Measurements from ENCODE around the gene BMP8B.
"Not testable (repeated sequence)": the region's sequence is repeated elsewhere in the genome, so short reads cannot be mapped to it uniquely, and the experiment has no call there.

Gene BMP8B, protein sequence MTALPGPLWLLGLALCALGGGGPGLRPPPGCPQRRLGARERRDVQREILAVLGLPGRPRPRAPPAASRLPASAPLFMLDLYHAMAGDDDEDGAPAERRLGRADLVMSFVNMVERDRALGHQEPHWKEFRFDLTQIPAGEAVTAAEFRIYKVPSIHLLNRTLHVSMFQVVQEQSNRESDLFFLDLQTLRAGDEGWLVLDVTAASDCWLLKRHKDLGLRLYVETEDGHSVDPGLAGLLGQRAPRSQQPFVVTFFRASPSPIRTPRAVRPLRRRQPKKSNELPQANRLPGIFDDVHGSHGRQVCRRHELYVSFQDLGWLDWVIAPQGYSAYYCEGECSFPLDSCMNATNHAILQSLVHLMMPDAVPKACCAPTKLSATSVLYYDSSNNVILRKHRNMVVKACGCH

DNA sequence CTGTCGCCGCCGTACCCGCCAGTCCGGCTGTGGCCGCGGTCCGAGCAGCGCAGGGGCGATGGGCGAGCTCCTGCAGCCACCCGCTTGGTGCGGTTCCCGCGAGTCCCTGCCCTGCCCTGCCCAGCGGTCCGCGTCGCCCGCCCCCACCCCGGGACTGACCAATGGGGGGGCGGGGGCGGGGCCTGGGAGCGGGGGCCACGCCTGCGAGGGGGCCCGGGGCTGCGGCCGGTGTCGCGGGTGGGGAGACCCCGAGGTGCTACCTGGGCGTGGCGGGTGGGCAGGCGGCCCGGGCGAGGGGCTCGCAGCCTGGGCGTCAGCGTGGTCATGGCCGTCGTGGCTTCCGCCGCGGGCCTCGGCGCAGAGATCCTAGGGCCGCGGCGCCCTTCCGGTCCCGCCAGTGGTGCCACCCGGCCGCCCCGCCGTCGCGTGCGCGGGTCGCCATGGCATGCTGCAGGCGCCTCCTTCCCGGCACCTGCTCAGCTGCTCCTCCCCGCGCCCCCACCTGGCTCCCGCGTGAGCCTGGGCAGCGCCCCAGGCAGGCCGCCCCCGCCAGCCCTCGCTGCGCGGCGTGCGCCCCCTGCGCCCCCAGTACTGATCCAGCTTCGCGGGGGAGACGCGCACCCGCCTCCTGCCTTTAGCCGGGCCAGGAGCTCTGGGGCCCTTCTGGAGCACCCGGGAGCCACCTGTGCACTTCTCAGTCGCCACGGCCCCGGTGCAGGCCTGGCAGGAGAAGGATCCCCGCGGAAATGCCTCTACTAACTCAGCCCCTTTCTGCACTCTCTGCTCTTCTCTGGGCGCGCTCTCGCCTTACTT, at the start of gene BMP8B:
Gene BMP8B (minus strand): TSS at position 108 of the 813 bp plus-strand sequence. CDS start 380 bp downstream, outside the sequence.
- peak; percentile 58 to 75 for DNase-seq

- DNase-seq, result no peak
Observed at GRCh38 chr1:39836595-39837110, 48.0 kb upstream of the BMP8B start.

GRCh38 chr1:39835935-39836594, 47.4 kb upstream of the BMP8B start:
- no peak for DNase-seq

- DNase-seq, result no peak
Observed at GRCh38 chr1:39835110-39835509, 46.4 kb upstream of the BMP8B start.

DNA sequence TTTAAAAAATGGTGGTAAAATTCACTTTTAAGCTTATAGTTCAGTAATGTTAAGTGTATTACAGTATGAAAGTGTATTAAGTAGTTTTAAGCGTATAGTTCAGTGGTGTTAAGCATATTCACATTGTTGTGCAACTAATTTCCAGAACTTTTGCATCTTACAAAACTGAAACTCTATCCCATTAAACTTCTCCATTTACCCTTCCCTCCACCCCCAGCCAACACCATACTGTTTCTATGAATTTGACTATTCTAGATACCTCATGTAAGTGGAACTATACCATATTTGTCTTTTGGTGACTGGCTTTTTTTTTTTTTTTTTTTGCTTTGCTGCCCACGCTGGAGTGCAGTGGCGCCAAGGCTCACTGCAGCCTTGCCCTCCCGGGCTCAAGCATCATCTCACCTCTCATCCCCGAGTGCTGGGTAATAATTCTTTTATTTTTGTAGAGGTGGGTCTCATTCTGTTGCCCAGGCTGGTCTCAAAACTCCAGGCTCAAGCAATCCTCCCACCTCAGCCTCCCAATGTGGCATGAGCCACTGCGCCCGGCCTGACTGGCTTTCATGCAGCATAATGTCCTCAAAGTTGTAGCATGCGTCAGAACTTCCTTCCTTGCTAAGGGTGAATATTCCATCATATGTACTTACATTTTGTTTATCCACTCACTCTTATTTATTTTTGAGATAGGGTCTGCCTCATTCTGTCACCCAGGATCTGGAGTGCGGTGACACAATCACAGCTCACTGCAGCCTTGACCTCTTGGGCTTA, 45.1 kb upstream of the BMP8B start:
- no peak for DNase-seq

DNA sequence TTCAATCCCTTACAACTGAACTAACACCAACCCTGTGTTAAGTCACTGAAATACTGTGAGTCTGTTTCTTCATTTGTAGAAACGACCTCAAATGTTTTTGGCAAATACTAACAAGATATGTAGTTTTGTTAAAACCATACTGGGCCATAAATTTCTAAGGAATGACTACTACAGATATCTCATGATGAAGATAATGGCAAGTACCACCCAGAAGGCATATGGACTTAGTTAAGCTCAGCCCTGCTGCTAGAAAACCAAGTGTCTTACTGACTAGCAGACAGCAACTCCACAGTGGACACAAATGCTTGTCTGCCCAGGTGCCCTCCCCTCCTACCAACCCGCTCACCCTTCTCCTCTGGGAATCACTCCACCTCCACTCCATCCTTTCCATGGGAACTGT, 44.5 kb upstream of the BMP8B start:
- DNase-seq, result no peak

DNA sequence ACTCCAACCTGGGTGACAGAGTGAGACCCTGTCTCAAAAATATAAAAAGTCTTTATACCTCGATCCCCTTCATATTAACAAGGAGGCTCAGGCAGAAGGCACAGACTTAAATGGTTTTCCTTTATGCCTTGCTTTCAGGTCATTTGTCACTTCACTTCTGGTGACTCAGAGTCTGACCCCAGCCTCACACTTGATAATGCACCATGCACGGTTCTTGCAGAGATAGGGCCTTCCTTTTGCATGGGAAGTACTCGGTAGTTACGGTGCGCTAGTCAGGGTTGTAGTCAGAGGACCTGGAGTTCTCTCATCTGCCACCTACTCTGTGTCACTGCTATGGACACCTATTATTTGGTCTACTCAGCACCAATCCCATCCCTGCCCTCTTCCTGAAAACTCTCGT, 43.6 kb upstream of the BMP8B start:
- DNase-seq, result no peak

DNA sequence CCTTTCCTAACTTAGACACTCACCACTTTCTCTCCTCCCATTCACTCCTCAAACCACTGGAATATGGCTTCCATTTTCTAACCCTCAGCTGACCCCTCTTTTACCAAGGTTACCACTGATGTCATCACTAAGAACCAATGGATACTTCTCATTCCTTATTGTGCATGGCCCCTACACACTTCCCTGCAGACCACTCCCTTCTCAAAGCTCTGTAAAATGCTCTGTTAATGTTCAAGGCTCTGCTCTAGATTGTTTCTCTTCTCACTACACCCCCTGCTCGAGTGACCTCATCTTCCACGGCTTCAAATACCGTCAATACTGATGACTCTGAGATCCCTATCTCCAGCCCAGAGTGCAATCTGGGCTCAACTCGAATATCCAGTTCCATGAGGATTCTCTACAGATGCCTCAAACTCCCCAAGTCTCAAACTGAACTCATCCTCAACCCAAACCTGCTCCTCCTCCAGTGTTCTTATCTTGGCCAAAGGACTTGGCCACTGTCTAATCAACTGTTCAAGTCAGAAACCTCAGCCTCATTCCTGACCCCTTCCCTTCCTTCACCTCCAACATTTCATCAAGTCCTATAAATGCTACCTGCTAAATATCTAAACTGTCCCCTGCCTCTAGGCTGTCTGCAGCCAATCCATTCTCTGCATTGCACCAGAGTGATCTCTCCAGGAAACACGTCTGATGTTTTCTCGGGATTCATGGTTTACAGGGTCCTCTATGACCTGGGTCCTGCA, 41.3 kb upstream of the BMP8B start:
- DNase-seq, result no peak

- DNase-seq, result no peak
Observed at GRCh38 chr1:39828734-39829133, 40.1 kb upstream of the BMP8B start.

DNA sequence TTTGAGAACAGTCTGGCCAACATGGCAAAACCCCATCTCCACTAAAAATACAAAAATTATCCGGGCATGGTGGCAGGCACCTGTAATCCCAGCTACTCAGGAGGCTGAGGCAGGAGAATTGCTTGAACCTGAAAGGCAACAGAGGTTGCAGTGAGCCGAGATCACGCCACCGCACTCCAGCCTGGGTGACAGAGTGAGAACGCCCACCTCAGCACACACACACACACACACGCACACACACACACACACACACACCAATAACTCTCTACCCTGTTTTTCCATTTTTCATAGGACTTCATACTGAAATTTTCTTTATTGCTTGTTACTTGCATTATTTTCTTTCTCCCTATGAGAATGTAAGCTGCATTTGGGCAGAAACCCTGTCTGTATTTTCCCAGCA, 39.6 kb upstream of the BMP8B start:
- DNase-seq, result not testable (repeated sequence)

DNA sequence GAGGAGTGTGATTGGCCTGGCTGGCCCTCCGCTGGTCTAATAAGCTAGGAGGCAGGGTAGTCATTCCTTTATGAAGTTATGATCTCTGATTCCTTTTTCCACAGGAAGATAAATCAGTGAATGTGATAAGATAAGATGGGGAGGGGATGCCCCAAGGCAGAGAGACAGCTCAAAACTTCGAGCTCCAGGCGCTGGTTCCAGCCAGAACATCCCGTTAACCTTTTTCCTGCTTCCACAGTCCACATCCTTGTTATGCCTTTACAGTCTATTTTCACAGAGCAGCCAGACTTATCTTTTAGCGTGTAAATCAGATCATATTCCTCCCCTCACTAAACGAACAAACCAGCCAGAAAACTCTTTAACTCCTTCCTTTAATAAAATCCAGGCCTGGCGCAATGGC, 38.5 kb upstream of the BMP8B start:
- DNase-seq, result no peak

DNA sequence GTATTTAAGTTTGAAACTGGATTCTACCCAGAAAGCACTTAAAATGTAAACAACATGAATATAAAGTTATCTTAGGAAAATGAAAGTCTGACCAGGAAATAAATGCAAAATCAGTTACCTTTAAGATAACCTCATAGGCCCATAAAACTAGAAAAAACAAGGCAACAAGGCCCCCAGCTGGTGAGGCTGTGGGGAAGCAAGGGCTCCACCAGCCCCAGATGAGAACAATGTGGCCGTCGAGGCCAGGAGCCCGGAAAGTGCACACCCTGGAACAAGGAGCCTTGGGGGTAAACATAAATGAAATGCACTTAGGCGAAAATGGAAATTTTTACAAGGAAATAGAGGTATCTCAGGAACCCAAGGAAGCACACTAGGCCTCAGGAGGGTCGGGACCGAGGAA, 37.9 kb upstream of the BMP8B start:
- DNase-seq, result no peak

GRCh38 chr1:39825432-39825941, 36.8 kb upstream of the BMP8B start:
- DNase-seq, result no peak

GRCh38 chr1:39823450-39823849, 34.8 kb upstream of the BMP8B start:
- DNase-seq, result not testable (repeated sequence)

- DNase-seq, result no peak
Observed at GRCh38 chr1:39822146-39822545, 33.5 kb upstream of the BMP8B start.

DNA sequence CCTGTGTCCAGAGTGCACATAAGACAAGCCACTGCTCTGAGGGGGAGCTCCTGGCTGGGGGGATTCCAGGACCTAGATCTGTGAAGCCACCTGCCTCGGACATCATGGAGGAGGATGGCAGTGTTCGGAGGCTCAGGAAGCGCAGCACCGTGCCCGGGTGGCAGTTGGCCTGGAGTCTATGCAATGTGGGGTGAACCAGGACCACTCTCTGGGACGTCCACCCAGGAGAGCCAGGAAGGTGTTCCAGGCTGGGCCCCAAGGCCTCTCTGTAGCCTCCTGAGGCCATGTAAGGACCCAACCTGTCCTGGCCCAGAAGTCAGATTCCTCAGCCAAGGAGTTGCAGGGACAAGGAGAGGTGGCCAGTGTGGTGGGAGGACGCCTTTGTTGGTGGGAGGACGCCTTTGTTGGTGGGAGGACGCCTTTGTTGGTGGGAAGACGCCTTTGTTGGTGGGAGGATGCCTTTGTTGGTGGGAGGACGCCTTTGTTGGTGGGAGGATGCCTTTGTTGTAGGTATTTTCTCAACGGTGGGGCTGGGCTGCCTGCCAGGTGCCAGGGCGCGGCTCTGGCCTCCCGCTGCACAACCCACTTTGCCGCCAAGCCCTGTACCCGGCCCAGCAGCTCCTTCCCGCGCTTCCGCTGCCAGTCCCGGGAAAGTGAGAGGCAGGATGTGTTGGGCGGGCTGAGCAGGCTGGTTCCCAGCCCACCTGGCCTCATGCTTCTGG, 30.6 kb upstream of the BMP8B start:
- no peak for DNase-seq

DNA sequence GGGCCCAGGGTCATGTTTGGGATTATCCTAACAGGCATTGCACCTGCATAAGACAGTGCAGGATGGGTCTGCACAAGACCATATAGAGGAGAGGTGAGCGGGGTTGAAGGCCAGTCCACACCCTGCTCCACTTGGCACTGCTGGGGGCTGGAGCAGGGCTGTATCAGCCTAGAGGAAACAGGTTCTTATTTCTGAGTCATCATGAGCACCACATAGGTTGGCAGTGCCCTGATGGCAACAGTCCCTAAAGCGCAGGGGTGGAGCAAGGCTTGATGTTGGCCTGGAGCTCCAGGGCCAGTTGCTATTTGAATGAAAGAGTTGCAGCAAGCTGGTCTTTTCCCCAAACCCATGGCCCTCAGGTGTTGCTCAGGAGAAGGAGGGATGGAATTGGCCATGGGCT, 29.8 kb upstream of the BMP8B start:
- no peak for DNase-seq

GRCh38 chr1:39817091-39817932, 28.6 kb upstream of the BMP8B start:
- DNase-seq, result peak; percentile 42 to 75

GRCh38 chr1:39816415-39817090, 27.9 kb upstream of the BMP8B start:
- peak; percentile 54 to 69 for DNase-seq

Data from NCI-H2081 (cell line).